GM19193 (cell line): ENCODE measurements around the gene PARM1.

Source experiments
- POLR2A ChIP-seq: IDR thresholded peaks from 4 replicates; pipeline ENCODE4 v1.6.1; 2011; ENCODE audit not compliant: insufficient read depth, insufficient read length; ENCODE audit errors: extremely low read depth

Gene PARM1

GRCh38 chr4:74961230-74961629 is 28.3 kb downstream of the PARM1 start:
- no peak for TF ChIP-seq POLR2A

GRCh38 chr4:74962584-74962983 is 29.7 kb downstream of the PARM1 start:
- TF ChIP-seq POLR2A: no peak

GRCh38 chr4:74964311-74964710 is 31.4 kb downstream of the PARM1 start:
- TF ChIP-seq POLR2A: no peak

- TF ChIP-seq POLR2A: no peak
Measured at GRCh38 chr4:74967324-74967723, 34.4 kb downstream of the PARM1 start.

- no peak for TF ChIP-seq POLR2A
Measured at GRCh38 chr4:74968456-74969164, 35.7 kb downstream of the PARM1 start.

- no peak for TF ChIP-seq POLR2A
Measured at GRCh38 chr4:74969507-74970474, 36.9 kb downstream of the PARM1 start.

- TF ChIP-seq POLR2A: no peak
Measured at GRCh38 chr4:74970577-74970976, 37.7 kb downstream of the PARM1 start.

- no peak for TF ChIP-seq POLR2A
Measured at GRCh38 chr4:74971862-74972261, 38.9 kb downstream of the PARM1 start.

- no peak for TF ChIP-seq POLR2A
Measured at GRCh38 chr4:74975082-74975481, 42.2 kb downstream of the PARM1 start.

GRCh38 chr4:74975848-74976824 is 43.2 kb downstream of the PARM1 start:
- no peak for TF ChIP-seq POLR2A

- TF ChIP-seq POLR2A: no peak
Measured at GRCh38 chr4:74982546-74983252, 49.8 kb downstream of the PARM1 start.

- no peak for TF ChIP-seq POLR2A
Measured at GRCh38 chr4:74983253-74983635, 50.3 kb downstream of the PARM1 start.

GRCh38 chr4:74990276-74990875 is 57.5 kb downstream of the PARM1 start:
- no peak for TF ChIP-seq POLR2A

GRCh38 chr4:74996996-74997395 is 64.1 kb downstream of the PARM1 start:
- no peak for TF ChIP-seq POLR2A
